ENCODE measurements around the gene ZNF629.

The ZNF629 gene

DNA sequence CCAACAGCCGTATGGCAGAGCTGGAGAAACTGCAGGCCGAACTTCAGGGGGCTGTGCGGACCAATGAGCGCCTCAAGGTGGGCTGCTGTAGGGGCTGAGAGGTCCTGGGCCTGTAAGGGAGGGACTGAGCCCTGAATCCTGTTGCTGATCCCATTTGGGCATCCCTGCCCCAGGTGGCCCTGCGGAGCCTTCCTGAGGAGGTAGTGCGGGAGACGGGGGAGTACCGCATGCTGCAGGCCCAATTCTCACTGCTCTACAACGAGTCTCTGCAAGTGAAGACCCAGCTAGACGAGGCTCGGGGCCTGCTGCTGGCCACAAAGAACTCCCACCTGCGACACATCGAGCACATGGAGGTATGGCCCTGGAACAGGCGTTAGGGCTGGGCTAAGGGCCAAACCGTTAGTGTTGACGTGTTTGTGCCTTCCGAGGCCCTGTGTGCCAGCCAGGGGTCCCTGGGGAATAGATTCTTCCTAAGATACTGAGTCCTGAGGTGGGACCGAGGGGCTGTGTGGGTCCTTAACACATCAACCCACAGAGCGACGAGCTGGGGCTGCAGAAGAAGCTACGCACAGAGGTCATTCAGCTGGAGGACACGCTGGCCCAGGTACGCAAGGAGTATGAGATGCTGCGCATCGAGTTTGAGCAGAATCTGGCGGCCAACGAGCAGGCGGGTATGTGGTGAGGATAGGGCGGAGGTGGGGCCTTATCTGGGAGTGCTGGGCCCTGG is 20.6 kb downstream of the ZNF629 start:
- no peak for DNase-seq

DNA sequence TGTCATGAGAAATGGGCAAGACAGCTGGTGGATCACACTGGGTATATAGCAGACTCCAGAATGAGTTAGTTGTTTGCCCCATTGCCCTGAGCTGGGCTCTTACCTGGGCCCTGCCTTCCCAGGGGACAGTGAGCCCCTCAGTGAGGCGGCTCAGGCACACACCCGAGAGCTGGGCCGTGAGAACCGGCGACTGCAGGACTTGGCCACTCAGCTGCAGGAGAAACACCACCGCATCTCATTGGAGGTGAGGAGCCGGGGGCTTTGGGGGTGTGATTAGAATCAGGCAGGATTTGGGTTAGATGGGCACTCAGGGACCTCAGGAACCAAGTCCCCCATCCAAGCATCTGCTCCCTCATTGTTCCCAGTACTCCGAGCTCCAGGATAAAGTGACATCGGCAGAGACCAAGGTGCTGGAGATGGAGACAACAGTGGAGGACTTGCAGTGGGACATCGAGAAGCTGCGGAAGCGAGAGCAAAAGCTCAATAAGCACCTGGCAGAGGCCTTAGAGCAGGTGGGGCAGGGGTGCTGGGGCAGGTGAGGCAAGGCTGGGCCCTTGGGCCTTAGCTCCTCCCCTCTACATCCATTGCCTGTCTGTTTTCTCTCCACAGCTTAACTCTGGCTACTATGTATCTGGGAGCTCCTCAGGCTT is 22.1 kb downstream of the ZNF629 start:
- no peak for DNase-seq

DNA sequence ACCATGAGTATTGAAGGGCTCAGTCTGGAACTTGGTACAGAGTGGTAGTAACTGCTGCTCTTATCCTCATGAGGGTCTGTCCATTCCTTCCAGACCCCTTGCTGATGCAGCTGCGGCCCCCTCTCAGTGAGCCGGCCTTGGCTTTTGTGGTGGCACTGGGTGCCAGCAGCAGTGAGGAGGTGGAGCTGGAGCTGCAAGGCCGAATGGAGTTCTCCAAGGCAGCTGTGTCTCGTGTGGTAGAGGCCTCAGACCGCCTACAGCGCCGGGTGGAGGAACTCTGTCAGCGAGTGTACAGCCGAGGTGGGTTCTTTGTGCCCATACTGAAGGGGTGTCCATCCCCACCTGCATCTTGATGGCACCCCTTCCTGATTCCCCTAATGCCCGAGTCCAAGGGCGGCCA is 22.9 kb downstream of the ZNF629 start:
- no peak for DNase-seq

DNA sequence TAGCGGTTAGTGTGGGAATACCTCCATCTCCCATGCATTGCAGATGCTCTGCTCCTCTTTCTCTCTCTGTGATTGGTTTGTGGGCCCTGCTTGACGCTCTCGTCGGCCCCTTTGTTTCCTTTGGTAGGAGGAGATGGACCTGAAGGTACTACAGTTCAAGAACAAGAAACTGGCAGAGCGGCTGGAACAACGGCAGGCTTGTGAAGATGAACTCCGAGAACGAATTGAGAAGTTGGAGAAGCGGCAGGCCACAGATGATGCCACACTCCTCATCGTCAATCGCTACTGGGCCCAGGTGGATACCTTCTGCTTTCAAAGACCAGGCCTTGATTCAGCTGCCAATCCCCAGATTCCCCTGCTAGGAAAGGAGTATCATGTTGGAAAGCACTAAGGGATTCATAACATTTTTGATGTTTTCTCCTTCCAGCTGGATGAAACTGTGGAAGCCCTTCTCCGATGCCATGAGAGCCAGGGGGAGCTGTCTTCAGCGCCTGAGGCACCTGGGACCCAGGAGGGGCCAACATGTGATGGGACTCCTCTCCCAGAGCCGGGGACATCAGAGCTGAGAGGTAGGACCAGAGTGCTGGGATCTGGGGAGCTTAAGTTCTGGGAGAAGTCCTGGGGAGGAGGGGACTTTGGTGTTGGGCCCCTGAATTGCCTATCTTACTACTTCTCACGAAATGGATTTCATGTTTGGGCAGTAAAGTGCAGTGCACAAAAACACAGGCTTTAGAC is 23.8 kb downstream of the ZNF629 start:
- no peak for DNase-seq

DNA sequence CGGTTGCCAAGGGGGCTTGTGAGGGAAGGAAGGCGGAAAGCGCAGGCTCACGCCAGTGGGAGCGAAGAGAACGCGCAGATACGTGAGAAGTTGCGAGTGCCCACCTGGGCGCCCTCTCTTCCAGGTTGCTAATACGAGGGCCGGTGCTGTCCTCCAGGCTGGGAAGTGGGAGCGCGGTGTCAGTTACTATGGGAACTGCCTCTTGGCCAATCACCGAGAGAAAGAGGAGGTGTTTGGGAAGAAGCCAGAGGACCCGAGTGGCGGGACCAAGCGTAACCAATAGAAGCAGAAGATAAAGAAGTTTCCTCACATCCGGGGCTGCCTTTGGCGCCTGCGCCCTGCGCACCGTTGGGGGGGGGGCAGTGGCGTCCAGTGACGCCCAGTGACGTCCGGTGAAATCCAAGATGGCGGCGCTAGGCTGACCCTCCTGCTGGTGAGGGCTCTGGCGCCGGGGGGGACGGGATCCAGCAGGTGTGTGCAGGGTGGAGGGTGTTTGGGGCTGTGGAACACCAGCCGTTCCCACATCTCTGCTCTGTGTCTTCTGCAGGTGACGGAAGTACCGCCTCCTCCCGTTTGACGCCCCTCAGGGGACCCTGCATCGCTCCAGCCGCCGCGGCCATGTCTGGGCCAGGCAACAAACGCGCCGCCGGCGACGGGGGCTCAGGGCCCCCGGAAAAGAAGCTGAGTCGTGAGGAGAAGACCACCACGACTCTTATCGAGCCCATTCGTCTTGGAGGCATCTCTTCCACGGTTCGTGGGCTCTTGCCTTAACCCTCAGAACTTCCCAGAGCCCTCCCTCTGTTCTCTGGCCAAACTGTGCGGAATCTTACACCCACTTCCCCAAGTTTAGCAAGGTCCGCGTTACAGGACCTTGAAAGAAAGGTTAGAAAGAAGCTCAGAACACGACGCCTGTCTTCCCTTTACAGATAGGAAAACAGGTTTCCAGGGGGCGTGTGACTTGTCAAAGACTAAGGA is 24.8 kb downstream of the ZNF629 start, which contains the start of the genes CFAP119 and RNF40:
Gene CFAP119 (minus strand): TSS at position 135 of the 975 bp plus-strand sequence. CDS start 314 bp downstream, outside the sequence.
Gene RNF40 (plus strand): TSS at position 395 of the 975 bp plus-strand sequence. CDS start 224 bp downstream, at position 619.
- DNase-seq, result peak; percentile 94

DNA sequence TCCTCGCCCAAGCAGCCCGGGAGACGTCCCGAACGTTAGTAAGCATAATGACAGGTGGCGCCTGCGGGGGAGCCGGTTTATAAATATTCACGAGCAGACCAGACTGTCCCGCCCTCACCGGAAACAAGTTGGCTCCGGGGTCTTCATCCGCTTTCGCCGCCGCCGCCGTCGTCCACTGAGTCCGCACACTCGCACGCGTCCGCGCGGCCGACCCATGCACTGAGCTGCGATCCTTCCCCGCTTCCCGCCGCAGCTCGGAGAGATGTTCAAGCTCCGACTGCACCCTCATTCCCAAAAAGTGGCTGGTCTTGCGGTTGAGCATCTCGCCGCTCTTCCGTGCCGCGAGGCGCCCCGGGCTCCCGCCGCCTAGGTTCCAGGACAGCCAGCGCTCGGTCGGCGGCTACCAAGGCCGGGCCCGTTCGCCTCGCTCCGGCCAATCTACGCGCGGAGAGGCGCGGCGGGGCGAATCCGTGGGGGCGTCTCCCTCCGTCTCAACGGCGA is 25.5 kb downstream of the ZNF629 start:
- DNase-seq, result peak; percentile 74

DNA sequence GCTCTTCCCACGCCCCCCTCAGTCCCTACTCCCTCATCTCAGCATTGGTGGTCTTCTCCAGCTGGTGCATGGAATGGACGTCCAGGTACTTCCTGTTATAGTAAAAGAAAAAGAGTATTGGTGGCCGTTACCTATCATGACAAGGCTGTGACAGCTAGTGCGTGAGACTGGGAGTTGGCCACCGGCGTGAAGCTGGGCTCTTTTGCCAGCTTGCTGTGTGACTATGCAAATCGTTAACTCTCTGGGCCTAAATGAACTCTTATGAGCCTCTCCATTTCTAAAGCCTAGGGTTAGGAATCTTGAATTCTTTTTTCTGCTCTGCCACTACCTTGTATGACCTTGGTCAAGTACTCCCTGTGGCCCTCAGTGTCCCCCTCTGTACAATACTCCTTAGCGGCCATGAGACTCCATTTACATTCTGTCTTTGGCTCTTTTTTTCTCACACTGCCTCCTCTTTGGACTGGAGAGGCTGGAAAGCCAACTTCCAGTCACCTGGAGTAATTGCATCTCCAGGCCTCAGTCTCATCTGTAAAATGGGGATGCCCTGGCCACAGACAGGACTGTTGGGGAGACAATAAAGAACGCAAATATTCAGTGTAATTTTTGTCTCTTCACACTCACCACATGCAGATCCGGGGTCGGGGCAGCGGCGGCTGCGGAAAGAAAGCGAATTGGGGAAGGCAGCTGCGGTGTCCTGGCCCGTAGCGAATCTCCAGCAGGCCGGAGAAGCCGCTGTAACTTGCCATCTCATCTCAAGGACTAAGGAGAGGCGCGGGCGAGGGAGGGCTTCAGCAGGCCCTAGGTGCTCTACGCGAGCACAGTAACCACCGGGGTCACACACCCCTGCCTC is 26.2 kb downstream of the ZNF629 start:
- DNase-seq, result no peak

DNA sequence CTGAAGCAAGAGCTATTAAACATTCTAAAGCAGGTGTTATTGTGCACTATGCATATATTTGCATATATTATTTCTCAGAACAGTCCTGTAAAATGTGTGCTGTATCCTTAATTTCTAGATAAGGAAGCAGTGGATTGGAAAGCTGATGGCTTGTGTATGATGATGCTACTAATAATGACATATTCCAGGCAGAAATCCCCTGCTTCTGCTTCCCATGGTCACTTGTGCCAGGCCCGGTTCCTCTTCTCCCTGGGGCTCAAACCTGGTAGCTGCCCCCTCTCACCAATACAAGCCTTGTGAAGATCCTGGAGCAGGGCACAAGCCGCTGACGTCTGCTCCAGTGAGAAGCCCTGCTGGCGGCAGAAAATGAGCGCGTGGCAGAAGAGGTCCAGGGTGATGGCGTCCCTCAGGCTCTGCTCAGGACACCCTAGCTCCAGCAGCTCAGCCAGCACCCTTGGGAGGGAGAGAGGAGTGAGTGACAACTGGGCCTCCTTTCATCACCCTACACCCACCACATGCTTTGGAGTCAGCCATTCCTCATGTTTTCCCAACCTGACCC is 26.9 kb downstream of the ZNF629 start:
- DNase-seq, result no peak

DNA sequence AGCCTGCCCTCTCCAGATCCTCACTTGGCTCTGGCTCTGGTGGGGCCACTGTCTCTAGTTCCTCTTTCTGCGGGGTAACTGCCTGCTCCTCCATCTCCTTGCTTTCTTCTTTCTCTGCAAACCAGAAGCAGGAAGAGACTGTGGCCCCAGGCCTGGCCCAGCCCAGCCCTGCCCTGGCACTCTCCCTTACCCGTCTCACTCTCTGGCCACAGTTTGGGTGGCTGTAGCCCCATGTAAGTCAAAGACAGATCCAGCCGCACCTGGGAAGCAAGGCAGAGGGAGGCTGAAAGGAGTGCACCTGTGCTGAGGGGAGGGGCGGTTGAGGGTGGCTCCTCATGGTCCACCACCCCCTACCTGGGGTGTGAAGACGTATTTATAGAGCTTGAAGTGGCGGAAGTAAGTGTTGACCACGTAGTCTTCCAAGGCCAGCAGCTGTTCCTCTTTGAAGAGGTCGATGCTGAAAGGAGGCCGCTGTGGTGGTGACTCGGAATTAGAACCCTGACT is 28.0 kb downstream of the ZNF629 start:
- no peak for DNase-seq

DNA sequence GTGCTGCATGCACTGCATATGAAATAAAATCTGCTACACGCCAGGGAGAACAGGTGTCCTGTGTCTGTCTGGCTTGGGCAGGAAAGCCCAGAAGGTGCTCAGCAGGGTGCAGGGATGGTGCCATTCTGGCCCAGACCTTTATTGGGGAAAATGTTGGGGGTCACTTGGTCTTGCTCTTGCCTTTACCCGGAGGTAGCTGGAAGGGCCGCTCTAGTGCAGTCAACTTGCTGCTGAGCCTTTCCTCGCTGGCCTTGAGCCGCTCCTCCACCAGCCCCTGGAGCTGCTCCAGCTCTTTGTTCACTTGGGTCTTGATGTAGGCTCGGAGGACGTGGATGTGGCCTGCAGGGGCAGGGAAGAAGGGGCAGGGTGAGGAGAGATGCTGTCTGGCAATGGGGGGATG is 29.7 kb downstream of the ZNF629 start:
- no peak for DNase-seq

DNA sequence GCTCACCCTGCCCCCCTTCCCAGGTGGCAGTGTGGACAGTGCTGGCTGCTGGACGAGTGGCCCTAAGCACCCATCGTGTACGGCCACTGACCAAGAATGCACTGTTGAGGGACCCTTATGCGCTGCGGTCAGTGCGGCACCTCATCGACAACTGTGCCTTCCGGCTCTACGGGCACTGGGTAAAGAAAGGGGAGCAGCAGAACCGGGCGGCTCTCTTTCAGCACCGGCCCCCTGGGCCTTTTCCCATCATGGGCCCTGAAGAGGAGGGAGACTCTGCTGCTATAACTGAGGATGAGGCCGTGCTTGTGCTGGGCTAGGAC is 30.3 kb downstream of the ZNF629 start:
- DNase-seq, result no peak

DNA sequence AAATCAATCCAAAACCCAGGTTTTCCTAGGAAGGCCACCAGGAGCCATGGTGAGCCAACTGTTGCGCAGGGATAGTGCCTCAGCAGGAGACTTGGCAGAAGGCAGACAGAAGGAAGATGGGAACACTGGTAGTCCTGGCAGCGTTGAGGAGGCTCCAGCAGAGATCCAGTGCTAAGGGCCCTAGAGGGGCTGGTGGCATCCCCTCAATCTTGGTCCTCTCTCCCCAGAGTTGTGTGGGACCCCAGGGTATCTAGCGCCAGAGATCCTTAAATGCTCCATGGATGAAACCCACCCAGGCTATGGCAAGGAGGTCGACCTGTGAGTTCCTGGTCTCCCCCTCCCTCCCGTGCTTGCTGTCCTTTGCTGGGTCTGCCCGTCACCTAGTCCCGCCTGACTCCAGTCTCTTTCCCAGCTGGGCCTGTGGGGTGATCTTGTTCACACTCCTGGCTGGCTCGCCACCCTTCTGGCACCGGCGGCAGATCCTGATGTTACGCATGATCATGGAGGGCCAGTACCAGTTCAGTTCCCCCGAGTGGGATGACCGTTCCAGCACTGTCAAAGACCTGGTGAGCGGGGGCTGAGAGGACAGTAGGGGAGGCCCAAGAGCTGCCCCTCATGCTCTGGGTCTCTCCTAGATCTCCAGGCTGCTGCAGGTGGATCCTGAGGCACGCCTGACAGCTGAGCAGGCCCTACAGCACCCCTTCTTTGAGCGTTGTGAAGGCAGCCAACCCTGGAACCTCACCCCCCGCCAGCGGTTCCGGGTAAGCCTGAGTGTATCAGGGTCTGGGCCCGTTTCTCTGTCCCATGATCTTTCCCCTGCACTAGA is 30.8 kb downstream of the ZNF629 start:
- DNase-seq, result no peak

DNA sequence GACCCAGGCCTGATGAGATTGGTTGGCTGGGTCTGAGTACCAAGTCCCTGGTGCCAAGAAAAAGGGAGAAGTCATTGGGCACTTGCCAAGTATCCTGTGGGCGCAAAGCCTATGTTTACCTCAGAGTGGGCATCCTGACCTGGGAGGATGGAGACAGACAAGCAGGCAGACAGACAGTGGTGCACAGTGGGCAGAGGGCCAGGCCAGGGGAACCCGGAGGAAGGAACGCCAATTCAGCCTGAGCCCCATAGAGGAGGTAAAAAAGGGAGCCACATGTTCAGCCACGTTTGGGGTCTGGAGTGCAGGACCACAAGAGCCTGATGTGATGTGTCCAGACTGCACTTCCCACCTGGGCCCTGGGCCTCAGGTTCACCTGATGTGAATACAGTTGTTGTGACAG is 33.4 kb downstream of the ZNF629 start:
- no peak for DNase-seq

DNA sequence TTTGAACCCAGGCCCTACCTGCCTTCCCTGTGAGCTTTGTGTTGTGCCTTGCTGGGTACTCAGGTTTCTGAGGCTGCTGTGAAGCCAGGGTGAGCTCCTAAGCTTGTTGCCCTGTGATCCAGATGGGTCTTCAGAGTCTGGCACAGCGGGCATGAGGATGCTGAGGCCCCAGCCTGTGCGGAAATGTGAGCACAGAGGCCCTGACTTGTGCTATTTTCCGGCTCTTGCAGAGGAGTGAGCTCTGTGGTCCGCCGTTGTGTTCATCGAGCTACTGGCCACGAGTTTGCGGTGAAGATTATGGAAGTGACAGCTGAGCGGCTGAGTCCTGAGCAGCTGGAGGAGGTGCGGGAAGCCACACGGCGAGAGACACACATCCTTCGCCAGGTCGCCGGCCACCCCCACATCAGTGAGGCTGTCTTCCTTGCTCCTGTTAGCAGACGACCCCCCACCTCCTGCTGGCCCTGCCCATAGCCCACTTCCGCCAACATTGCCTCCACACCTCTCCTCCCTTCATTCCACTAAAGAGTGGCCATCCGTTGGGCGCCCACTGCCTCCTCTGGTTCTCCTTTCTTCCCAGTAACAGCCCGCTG is 36.0 kb downstream of the ZNF629 start:
- no peak for DNase-seq

DNA sequence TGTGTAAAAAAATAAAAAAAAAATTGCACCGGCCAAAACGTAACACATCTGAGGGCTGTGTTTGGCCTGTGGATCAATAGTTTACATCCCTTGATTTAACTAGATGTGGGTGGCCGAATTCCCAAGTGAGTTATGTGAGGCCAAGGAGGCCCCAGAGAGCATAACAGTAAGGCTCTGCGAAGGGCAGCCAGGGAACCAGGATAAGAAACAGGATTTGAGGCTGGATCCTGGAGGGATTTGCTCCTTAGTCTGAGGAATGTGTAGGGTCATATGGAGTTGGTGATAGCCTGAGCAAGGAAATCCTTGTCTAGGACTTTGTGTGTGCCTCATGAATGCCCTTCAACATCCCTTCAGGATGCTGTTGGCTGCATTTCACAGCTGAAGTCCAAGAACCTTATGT is 36.8 kb downstream of the ZNF629 start:
- DNase-seq, result no peak

DNA sequence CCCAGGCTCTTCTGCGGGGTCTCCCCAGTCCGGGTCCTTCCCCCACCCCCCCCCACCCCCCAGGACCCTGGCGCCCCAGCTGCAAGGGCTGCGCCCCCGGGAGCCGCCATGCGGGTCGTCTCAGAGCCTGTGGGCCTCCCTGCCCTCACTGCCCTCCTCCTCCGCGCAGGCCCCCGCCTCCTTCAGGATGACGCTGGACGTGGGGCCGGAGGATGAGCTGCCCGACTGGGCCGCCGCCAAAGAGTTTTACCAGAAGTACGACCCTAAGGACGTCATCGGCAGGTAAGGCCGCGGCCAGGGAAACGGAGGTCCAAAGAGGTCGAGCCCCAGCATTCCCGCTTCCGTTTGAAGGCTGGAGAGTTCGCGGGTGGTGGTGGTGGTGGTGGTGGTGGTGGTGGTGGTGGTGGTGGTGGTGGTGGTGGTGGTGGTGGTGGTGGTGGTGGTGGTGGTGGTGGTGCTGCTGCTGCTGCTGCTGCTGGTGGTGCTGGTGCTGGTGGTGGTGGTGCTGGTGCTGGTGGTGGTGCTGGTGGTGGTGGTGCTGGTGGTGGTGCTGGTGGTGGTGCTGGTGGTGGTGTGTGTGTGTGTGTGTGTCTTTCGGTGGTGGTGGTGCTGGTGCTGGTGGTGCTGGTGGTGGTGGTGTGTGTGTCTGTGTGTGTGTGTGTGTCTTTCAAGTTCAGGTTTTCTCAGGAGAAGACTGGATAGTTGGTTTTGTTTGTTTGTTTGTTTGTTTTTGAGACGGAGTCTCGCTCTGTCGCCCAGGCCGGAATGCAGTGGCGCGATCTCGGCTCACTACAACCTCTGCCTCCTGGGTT is 38.2 kb downstream of the ZNF629 start:
- peak; percentile 69 for DNase-seq

DNA sequence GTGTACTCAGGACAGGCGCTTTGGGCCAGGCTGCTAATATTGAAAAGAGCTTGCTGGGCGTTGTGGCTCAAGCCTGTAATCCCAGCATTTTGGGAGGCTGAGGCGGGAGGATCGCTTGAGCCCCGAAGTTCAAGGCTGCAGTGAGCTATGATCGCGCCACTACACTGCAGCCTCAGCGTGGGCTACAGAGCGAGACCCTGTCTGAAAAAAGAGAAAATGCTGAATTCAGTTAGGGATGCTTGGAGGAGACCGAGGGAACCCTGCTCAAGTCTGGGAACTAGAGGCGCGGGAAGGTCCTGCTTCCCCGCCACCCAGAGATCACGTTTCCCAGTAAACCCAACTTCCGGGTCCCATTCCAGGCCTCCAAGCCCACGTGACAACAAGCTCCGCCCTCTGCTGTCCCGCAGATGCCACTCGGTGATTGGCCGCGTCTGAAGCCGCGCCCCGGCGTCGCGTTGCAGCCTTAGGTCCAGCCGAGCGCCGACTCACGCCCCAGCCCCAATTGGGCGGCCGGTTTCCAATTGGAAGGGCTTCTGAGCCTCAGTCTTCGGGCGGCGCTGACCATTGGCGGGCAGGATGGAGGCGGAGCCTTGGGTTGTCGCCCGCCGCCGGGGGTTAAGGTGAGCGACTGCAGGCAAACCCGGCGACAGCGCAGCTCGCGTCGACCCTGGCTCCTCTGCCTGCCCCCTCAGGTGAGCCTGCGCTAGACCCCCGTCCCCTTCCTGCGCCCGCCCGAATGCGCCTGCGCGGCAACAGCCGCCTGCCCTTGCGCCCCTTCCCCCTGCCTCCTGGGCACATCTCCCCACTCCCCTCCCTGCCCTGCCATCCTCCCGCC is 39.0 kb downstream of the ZNF629 start, which contains the start of gene PHKG2:
Gene PHKG2 (plus strand): TSS at position 627 of the 835 bp plus-strand sequence. CDS start 396 bp downstream, outside the sequence.
- DNase-seq, result peak; percentile 97

DNA sequence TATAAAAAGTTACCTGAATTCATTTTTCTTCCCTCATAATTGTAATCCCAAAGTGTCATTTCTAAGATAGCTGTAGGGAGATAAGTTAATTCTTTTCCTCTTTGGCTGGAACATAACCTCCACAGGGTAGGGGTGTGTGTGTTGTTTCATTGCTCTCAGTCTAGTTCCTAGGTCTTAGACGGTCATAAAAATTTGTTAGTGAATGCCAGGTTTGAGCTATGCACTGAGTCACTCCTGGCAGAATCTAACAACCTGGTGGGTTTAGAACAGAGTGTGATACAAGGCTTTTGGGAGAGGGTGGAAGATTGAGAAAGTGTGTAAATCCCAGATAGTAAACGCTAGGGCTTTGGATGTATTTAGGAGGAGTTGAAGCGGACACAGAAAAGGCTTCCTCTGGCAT is 39.7 kb downstream of the ZNF629 start:
- DNase-seq, result no peak
